Activated T-cell treated with anti-CD3 and anti-CD28 coated beads, Interleukin-2, amount 50 U/mL, for 4 hours (primary cell): ENCODE measurements around the gene FBXL17. TPM values are rescaled to one million over a fixed set of nuclear protein-coding genes. Genes with fewer than 3 reads are reported as not detected.

Experiments used
- ATAC-seq, 2 donors: fragments of 200-7000 bp; cut with Tn5 transposase; one replicate each; pipeline ENCODE4 v1.10.0; 2021
- DNase-seq: peaks from one replicate; pipeline ENCODE4 v3.0.0-alpha.2; 2020
- H3K27me3 Mint-ChIP-seq: one replicate; pipeline ENCODE4 v1.8.0; 2021; ENCODE audit warnings: low read depth, mixed read lengths
- H3K36me3 Mint-ChIP-seq: one replicate; pipeline ENCODE4 v1.8.0; 2022; ENCODE audit warnings: mixed read lengths; ENCODE audit not compliant: insufficient read depth
- H3K4me1 Mint-ChIP-seq: one replicate; pipeline ENCODE4 v1.8.0; 2021; ENCODE audit warnings: low read depth, mixed read lengths
- H3K4me3 Mint-ChIP-seq: one replicate; pipeline ENCODE4 v1.8.0; 2021; ENCODE audit warnings: mild to moderate bottlenecking, moderate library complexity, mixed read lengths
- H3K9me3 Mint-ChIP-seq: one replicate; pipeline ENCODE4 v1.8.0; 2021; ENCODE audit warnings: mixed read lengths
- total RNA-seq, 3 donors: library from RNA; stranded (reverse); gene quantifications; one replicate each; pipeline ENCODE4 v1.2.1, GENCODE V29; 2021

FBXL17 gene
- total RNA-seq, 3 donors from 2014 or later: 5.9 to 6.6 (median 6.5) TPM

- DNase-seq (no peak), ATAC-seq (no peak)
- no peaks in the 10 kb centered on the region for H3K36me3 Mint-ChIP-seq
- no peak overlapping the region for H3K4me3 Mint-ChIP-seq
- H3K4me1 Mint-ChIP-seq: peaks cover 6% of the 10 kb centered on the region
- H3K27me3 Mint-ChIP-seq: no peaks in the 10 kb centered on the region
- H3K9me3 Mint-ChIP-seq: no peaks in the 10 kb centered on the region
Observed at GRCh38 chr5:108263338-108263737, 118.6 kb downstream of the FBXL17 start.

GRCh38 chr5:108260858-108261170 lies 121.1 kb downstream of the FBXL17 start:
- H3K4me1 Mint-ChIP-seq: peaks cover 3% of the 10 kb centered on the region
- H3K4me3 Mint-ChIP-seq: no peak overlapping the region
- no peak for DNase-seq
- no peaks in the 10 kb centered on the region for H3K36me3 Mint-ChIP-seq
- H3K9me3 Mint-ChIP-seq: no peaks in the 10 kb centered on the region
- no peak for ATAC-seq
- no peaks in the 10 kb centered on the region for H3K27me3 Mint-ChIP-seq

GRCh38 chr5:108260117-108260857 lies 121.6 kb downstream of the FBXL17 start:
- DNase-seq (peak; percentile 56), ATAC-seq (peak; percentile 57 to 85)
- Mint-ChIP-seq H3K4me3 (no peak overlapping the region), H3K36me3 (no peaks in the 10 kb centered on the region), H3K9me3 (no peaks in the 10 kb centered on the region), H3K4me1 (no peaks in the 10 kb centered on the region), H3K27me3 (no peaks in the 10 kb centered on the region)

- Mint-ChIP-seq H3K9me3 (no peaks in the 10 kb centered on the region), H3K27me3 (no peaks in the 10 kb centered on the region), H3K4me3 (no peak overlapping the region), H3K4me1 (no peaks in the 10 kb centered on the region), H3K36me3 (peaks cover under 1% of the 10 kb centered on the region)
- ATAC-seq (no peak), DNase-seq (no peak)
Observed at GRCh38 chr5:108259306-108259705, 122.6 kb downstream of the FBXL17 start.

- DNase-seq (no peak), ATAC-seq (no peak)
- H3K4me1 Mint-ChIP-seq: no peaks in the 10 kb centered on the region
- no peaks in the 10 kb centered on the region for H3K9me3 Mint-ChIP-seq
- no peak overlapping the region for H3K4me3 Mint-ChIP-seq
- H3K36me3 Mint-ChIP-seq: peaks cover 2% of the 10 kb centered on the region
- H3K27me3 Mint-ChIP-seq: no peaks in the 10 kb centered on the region
Observed at GRCh38 chr5:108257996-108258395, 123.9 kb downstream of the FBXL17 start.

GRCh38 chr5:108255468-108255867 lies 126.4 kb downstream of the FBXL17 start:
- ATAC-seq (no peak), DNase-seq (no peak)
- Mint-ChIP-seq H3K4me1 (no peaks in the 10 kb centered on the region), H3K27me3 (no peaks in the 10 kb centered on the region), H3K36me3 (peaks cover 2% of the 10 kb centered on the region), H3K9me3 (no peaks in the 10 kb centered on the region), H3K4me3 (no peak overlapping the region)

- Mint-ChIP-seq H3K27me3 (no peaks in the 10 kb centered on the region), H3K36me3 (peaks cover 13% of the 10 kb centered on the region)
Observed at GRCh38 chr5:108251350-108251749, 130.5 kb downstream of the FBXL17 start.

GRCh38 chr5:108249785-108250426 lies 132.0 kb downstream of the FBXL17 start:
- no peaks in the 10 kb centered on the region for H3K4me1 Mint-ChIP-seq
- ATAC-seq (no peak), DNase-seq (no peak)
- H3K27me3 Mint-ChIP-seq: no peaks in the 10 kb centered on the region
- peaks cover 13% of the 10 kb centered on the region for H3K36me3 Mint-ChIP-seq
- H3K4me3 Mint-ChIP-seq: no peak overlapping the region
- no peaks in the 10 kb centered on the region for H3K9me3 Mint-ChIP-seq

More at GRCh38 chr5:108251350-108251749, 130.5 kb downstream of the FBXL17 start:
- H3K4me3 Mint-ChIP-seq: no peak overlapping the region
- H3K4me1 Mint-ChIP-seq: no peaks in the 10 kb centered on the region
- H3K9me3 Mint-ChIP-seq: no peaks in the 10 kb centered on the region
- ATAC-seq (no peak), DNase-seq (no peak)

- no peak for DNase-seq
- H3K27me3 Mint-ChIP-seq: no peaks in the 10 kb centered on the region
- H3K36me3 Mint-ChIP-seq: peaks cover 12% of the 10 kb centered on the region
- H3K4me3 Mint-ChIP-seq: no peak overlapping the region
- no peak for ATAC-seq
- no peaks in the 10 kb centered on the region for H3K9me3 Mint-ChIP-seq
- H3K4me1 Mint-ChIP-seq: no peaks in the 10 kb centered on the region
Observed at GRCh38 chr5:108249095-108249784, 132.7 kb downstream of the FBXL17 start.

GRCh38 chr5:108238936-108239887 lies 142.7 kb downstream of the FBXL17 start:
- DNase-seq (no peak), ATAC-seq (no peak)
- no peak overlapping the region for H3K4me3 Mint-ChIP-seq
- H3K9me3 Mint-ChIP-seq: peaks cover 13% of the 10 kb centered on the region
- no peaks in the 10 kb centered on the region for H3K27me3 Mint-ChIP-seq
- H3K36me3 Mint-ChIP-seq: peaks cover 26% of the 10 kb centered on the region
- peaks cover 3% of the 10 kb centered on the region for H3K4me1 Mint-ChIP-seq

GRCh38 chr5:108238461-108238860 lies 143.4 kb downstream of the FBXL17 start:
- Mint-ChIP-seq H3K4me1 (peaks cover 3% of the 10 kb centered on the region), H3K36me3 (peaks cover 28% of the 10 kb centered on the region), H3K27me3 (no peaks in the 10 kb centered on the region), H3K4me3 (no peak overlapping the region), H3K9me3 (peaks cover 13% of the 10 kb centered on the region)
- ATAC-seq (no peak), DNase-seq (no peak)

- DNase-seq: no peak
- no peaks in the 10 kb centered on the region for H3K27me3 Mint-ChIP-seq
- no peaks in the 10 kb centered on the region for H3K9me3 Mint-ChIP-seq
- no peak overlapping the region for H3K4me3 Mint-ChIP-seq
- no peaks in the 10 kb centered on the region for H3K4me1 Mint-ChIP-seq
- ATAC-seq: no peak
- H3K36me3 Mint-ChIP-seq: peaks cover 32% of the 10 kb centered on the region
Observed at GRCh38 chr5:108233617-108234155, 148.2 kb downstream of the FBXL17 start.

- Mint-ChIP-seq H3K4me3 (no peak overlapping the region), H3K36me3 (peaks cover 33% of the 10 kb centered on the region), H3K27me3 (no peaks in the 10 kb centered on the region), H3K4me1 (no peaks in the 10 kb centered on the region), H3K9me3 (no peaks in the 10 kb centered on the region)
- ATAC-seq: no peak
- DNase-seq: no peak
Observed at GRCh38 chr5:108232805-108233204, 149.1 kb downstream of the FBXL17 start.

- peaks cover 10% of the 10 kb centered on the region for H3K9me3 Mint-ChIP-seq
- H3K4me3 Mint-ChIP-seq: no peak overlapping the region
- DNase-seq (no peak), ATAC-seq (no peak)
- no peaks in the 10 kb centered on the region for H3K4me1 Mint-ChIP-seq
- no peaks in the 10 kb centered on the region for H3K27me3 Mint-ChIP-seq
- peaks cover 47% of the 10 kb centered on the region for H3K36me3 Mint-ChIP-seq
Observed at GRCh38 chr5:108222011-108222410, 159.9 kb downstream of the FBXL17 start.
